Stimulated activated CD4-positive, alpha-beta T cell treated with anti-CD3 and anti-CD28 coated beads, Interleukin-1b, Interleukin-23, amount 100 ng/mL, for 24 hours (primary cell): ENCODE data around the gene CLCN3.
"Not testable (repeated sequence)": the region's sequence is repeated elsewhere in the genome, so short reads cannot be mapped to it uniquely, and the experiment has no call there.

Source experiments
- DNase-seq, 4 experiments: peaks; one replicate each; pipeline ENCODE4 v3.0.0-alpha.2; 2020; ENCODE audit warnings: low read depth in 4 of 4, low spot score in 1 of 4

The CLCN3 gene

DNA sequence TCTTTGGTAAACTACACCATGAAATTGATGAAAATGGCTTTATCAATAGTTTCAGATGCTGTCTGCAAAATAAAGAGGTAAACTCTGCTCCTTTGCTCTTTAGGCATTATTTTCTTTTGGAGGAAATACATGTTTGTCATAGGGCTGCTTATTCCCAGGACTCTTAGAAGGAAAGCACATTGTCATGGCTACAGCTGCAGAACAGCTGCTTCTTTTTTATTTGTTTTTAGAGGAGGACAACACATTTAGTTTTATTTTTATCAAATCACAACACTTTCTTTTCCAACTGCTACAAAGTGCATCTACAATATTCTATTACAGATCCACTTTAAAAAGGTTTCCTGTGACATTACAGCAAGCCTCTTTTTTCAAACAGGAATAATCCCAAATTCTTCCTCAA is 150.0 kb downstream of the CLCN3 start:
- DNase-seq: no peak

DNA sequence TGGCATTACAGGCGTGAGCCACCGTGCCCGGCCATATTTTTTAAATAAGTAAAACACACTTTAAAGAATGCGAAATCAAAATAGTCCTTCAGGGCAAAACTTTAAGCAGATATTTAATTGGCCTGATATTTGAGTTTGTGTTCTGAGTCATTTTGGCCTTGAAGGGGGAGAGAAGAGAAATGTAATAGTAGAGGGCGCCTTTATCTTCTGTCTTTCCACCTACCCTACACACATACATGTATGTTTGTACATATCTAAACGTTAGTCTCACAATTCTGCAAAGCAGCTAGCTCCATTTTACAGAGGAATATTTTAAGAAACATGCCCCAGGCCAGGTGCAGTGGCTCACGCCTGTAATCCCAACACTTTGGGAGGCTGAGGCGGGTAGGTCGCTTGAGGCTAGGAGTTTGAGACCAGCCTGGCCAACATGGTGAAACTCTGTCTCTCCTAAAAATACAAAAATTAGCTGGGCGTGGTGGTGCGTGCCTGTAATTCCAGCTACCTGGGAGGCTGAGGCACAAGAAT is 151.2 kb downstream of the CLCN3 start:
- not testable (repeated sequence) for DNase-seq
